DMS53 (cell line): ENCODE results near the gene MAGI1.

ENCODE experiments used
- DNase-seq: peaks from one replicate; lab custom pipeline; 2025; lab: John Stamatoyannopoulos, UW

MAGI1 gene

GRCh38 chr3:66014056-66014455 lies 24.7 kb downstream of the MAGI1 start:
- no peak for DNase-seq

GRCh38 chr3:66012711-66013110 lies 26.0 kb downstream of the MAGI1 start:
- DNase-seq: no peak

- no peak for DNase-seq
Observed at GRCh38 chr3:66010739-66011655, 27.7 kb downstream of the MAGI1 start.

GRCh38 chr3:66010348-66010738 lies 28.4 kb downstream of the MAGI1 start:
- no peak for DNase-seq

- no peak for DNase-seq
Observed at GRCh38 chr3:66004244-66004643, 34.5 kb downstream of the MAGI1 start.

GRCh38 chr3:66001626-66002025 lies 37.1 kb downstream of the MAGI1 start:
- no peak for DNase-seq

GRCh38 chr3:66000506-66000905 lies 38.2 kb downstream of the MAGI1 start:
- no peak for DNase-seq

GRCh38 chr3:65999606-66000005 lies 39.1 kb downstream of the MAGI1 start:
- no peak for DNase-seq

- peak; percentile 5 for DNase-seq
Observed at GRCh38 chr3:65996589-65996988, 42.1 kb downstream of the MAGI1 start.

GRCh38 chr3:65995515-65995914 lies 43.2 kb downstream of the MAGI1 start:
- no peak for DNase-seq

- DNase-seq: no peak
Observed at GRCh38 chr3:65995030-65995429, 43.7 kb downstream of the MAGI1 start.

GRCh38 chr3:65993134-65993900 lies 45.4 kb downstream of the MAGI1 start:
- DNase-seq: no peak

GRCh38 chr3:65992106-65992505 lies 46.6 kb downstream of the MAGI1 start:
- DNase-seq: no peak

GRCh38 chr3:65988411-65989180 lies 50.1 kb downstream of the MAGI1 start:
- no peak for DNase-seq

- no peak for DNase-seq
Observed at GRCh38 chr3:65986285-65986684, 52.4 kb downstream of the MAGI1 start.

GRCh38 chr3:65984975-65985374 lies 53.7 kb downstream of the MAGI1 start:
- DNase-seq: no peak

- DNase-seq: no peak
Observed at GRCh38 chr3:65983100-65983499, 55.6 kb downstream of the MAGI1 start.

- no peak for DNase-seq
Observed at GRCh38 chr3:65979731-65980130, 59.0 kb downstream of the MAGI1 start.

- no peak for DNase-seq
Observed at GRCh38 chr3:65979162-65979561, 59.6 kb downstream of the MAGI1 start.

- no peak for DNase-seq
Observed at GRCh38 chr3:65978116-65978515, 60.6 kb downstream of the MAGI1 start.

- no peak for DNase-seq
Observed at GRCh38 chr3:65975032-65975431, 63.7 kb downstream of the MAGI1 start.

- no peak for DNase-seq
Observed at GRCh38 chr3:65974509-65974908, 64.2 kb downstream of the MAGI1 start.
